PC-3 (cell line): ENCODE measurements around the gene FAM200B.

ENCODE experiments used
- CTCF ChIP-seq: fragments of 300-600 bp; sonication (generic); conservative IDR thresholded peaks from 2 replicates; pipeline ENCODE4 v1.5.1; 2017; ENCODE audit warnings: antibody characterized with exemption, low read depth, mild to moderate bottlenecking, low read length
- EZH2 ChIP-seq: fragments of 300-600 bp; sonication (generic); IDR thresholded peaks from one replicate; pipeline ENCODE4 v1.6.1; 2017; ENCODE audit warnings: antibody characterized with exemption, mild to moderate bottlenecking, low read length; ENCODE audit not compliant: unreplicated experiment

GRCh38 chr4:15638418-15638817, 43.2 kb upstream of the FAM200B start:
- no peak for TF ChIP-seq CTCF
- TF ChIP-seq EZH2, result no peak
